HFF-Myc (cell line): Measurements from ENCODE around the gene RPS3.

Source experiments
- DNase-seq: peaks from one replicate; pipeline ENCODE4 v3.0.0-alpha.2; 2011; ENCODE audit warnings: low read depth; ENCODE audit errors: extremely low read depth
- H3K4me3 ChIP-seq: replicated peaks from 2 replicates; pipeline ENCODE4 v1.5.1; 2011; ENCODE audit warnings: low read depth, mild to moderate bottlenecking, control low read depth, low read length
- TF ChIP-seq, protein P1 (sequence below): IDR thresholded peaks from 2 replicates; pipeline ENCODE4 v1.5.1; 2012; ENCODE audit warnings: mild to moderate bottlenecking, low read depth, low read length, control low read depth; ENCODE audit errors: missing control alignments

RPS3 gene

DNA sequence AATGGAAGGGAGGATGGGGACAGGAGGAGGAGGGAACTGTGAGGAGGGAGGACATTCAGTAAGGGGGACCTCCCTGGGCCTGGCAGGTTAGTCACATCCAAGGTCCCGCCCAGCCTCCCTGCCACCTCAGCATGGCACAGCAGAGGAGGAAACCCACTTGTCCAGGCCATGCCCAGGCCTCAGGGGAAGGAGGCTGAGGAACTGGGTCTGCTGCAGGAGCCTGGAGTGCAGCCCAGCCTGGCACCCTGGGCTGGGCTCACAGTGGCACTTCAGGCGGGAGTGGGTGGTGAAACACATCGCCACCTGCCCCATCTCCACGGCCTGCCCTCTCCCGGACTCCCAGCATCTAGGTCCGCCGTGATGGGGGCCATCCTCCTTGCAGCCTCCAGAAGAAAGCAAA lies 50.9 kb downstream of the RPS3 start:
- TF ChIP-seq, protein P1, sequence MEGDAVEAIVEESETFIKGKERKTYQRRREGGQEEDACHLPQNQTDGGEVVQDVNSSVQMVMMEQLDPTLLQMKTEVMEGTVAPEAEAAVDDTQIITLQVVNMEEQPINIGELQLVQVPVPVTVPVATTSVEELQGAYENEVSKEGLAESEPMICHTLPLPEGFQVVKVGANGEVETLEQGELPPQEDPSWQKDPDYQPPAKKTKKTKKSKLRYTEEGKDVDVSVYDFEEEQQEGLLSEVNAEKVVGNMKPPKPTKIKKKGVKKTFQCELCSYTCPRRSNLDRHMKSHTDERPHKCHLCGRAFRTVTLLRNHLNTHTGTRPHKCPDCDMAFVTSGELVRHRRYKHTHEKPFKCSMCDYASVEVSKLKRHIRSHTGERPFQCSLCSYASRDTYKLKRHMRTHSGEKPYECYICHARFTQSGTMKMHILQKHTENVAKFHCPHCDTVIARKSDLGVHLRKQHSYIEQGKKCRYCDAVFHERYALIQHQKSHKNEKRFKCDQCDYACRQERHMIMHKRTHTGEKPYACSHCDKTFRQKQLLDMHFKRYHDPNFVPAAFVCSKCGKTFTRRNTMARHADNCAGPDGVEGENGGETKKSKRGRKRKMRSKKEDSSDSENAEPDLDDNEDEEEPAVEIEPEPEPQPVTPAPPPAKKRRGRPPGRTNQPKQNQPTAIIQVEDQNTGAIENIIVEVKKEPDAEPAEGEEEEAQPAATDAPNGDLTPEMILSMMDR = no peak
- H3K4me3 ChIP-seq = no peak overlapping the region
- DNase-seq = no peak

DNA sequence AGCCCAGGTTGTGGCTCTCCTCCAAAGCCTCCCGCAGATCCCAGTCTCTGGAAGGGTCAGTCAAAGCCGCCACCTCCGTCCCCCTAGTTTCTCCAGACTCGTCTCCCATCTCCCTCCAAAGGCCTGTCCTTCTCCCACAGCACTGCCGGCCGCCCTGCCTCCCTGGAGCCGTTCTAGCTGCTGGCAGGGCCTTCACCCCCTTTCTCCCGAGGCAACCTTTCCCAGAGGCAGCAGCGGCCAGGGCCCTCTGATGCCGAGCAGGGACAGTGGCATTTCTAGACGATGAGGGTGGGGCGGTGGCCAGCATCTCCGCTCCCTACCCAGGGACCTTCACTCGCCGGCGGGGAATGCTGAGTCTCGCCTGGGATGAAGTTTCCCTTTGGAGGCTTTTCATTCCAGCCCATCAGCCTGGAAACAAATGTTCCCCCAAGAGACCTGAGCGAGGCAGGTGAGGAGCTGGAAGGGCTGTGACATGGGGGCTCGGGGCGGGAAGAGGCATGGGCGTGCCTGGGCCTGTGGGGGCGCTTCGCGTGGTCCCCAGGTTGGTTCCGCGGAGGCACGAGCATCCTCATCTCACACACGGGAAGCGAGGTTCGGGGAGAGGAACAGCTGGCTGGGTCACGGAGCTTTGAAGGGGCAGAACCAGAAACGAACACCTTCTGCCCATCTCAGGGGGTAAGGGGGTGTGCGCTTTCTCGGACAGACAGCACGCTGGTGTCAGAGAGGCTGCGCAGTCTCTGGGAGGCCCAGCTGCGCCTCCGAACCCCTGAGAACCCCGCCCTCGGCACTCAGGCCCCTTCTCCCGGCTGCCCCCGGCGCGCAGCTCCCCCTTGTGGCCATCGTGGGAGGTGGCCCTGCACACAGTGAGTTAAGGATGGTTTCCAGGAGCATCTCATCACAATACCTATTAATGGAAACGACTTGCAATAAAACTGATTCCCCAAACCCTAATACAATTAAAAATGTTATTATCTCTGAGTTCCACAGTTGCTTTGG lies 51.8 kb downstream of the RPS3 start:
- H3K4me3 ChIP-seq = no peak overlapping the region
- TF ChIP-seq, protein P1 = peak; percentile 84
- no peak for DNase-seq

DNA sequence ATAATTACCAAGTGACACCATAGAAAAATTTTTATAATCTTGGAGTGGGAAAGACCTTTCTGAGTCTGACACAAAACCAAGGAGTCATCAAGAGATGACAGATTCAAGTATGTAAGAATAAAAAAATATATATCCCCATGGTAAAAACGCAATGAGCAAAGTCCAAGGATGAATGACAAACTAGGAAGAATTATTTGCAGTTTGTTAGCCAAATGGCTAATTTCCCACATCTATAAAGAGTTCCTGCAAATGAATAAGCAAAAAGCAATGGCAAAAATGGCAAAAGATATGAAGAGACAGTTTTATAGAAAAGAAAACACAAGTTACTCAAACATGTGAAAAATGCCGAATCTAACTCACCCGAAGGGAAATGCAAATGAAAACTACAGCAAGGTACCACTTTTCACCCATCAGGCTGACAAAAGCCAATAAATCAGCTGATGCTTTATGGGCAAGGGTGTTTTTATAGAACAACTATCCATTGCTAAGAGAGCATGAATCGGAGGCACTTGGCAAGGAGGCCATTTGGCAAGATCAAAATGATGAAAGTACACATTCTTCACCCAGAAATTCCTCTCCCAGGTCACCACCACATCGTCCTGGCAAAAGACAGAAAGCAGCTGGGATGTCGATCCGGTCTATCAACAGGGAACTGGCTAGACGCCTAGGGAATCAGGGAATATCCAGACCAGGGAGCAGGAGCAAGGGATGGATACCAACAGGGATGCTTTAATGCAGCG lies 54.8 kb downstream of the RPS3 start:
- no peak overlapping the region for H3K4me3 ChIP-seq
- DNase-seq = no peak
- TF ChIP-seq, protein P1 = no peak

DNA sequence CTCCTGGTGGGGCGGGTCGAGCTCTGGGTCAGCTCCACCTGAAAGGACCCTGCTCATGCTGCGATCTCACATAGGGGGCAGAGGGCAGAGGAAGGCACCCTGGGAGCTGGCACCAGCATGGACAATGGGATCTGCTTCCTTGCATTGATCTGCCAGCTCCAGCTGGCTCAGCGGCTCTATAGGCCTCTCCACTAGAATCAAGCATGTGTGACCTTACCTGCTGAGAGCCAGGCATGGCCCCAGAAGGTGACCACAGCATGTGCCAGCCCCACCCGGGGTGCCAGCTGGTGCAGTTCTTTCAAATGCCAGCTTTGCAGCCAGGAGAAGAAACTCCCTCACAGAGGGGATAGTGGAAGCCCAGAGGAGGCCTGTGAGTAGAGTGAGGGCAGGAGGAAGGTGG lies 55.7 kb downstream of the RPS3 start:
- no peak for DNase-seq
- TF ChIP-seq, protein P1 = no peak
- H3K4me3 ChIP-seq = no peak overlapping the region
